ENCODE data around the gene SETD7. TPM values are rescaled to one million over a fixed set of nuclear protein-coding genes. Genes with fewer than 3 reads are reported as not detected.

The SETD7 gene
- total RNA-seq, 1 experiment from 2014 or later: 41.6 TPM

DNA sequence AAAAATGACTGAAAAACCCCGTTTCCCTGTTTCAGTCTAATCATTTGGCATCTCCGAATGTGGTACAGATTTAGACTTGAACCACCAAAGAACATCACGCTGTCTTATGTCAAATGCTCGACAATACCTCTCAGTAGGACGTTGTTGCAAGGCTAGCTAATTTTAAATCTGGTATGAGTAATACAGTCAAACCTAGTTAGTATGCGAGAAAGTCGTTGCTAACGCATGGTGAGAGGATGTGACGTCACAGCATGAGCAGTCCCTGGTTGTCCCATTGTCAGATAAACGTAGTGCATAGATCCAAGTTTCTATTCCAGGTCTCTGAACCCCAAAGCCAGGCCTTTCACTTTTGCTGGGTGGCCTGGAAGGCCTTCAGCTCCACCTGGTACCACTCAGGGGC, 44.7 kb downstream of the SETD7 start:
- ChIA-PET CTCF (no interaction called here), POLR2A (no interaction called here), RAD21 (ENCODE audit: low non-redundant PET in 1 of 2, low total read pairs in 2 of 2, uncharacterized antibody in 2 of 2, unreplicated experiment in 2 of 2) (no interaction called here)
- no peaks in the 10 kb centered on the region for H3K79me2 ChIP-seq (ENCODE audit: insufficient read depth, low read length)
- no TSS peak for BruUV-seq (replicated peaks)
- ATAC-seq (no peak), DNase-seq (ENCODE audit: low read depth, low spot score) (no peak)
- H3K27ac ChIP-seq (ENCODE audit: low read depth, low read length): no peak overlapping the region
- no peaks in the 10 kb centered on the region for H3K9me2 ChIP-seq (ENCODE audit: insufficient read depth)
- H3K9me3 ChIP-seq (ENCODE audit: control insufficient read depth in 1 of 2, insufficient read depth in 1 of 2, low read depth in 1 of 2, low read length in 2 of 2): no peaks in the 10 kb centered on the region
- H3K36me3 ChIP-seq (ENCODE audit: control insufficient read depth in 1 of 2, insufficient read depth in 2 of 2, low read length in 2 of 2): peaks cover 13 to 14% of the 10 kb centered on the region in 2 experiments; a peak in 2 of 4 replicates
- no peaks in the 10 kb centered on the region for H3K27me3 ChIP-seq (ENCODE audit: insufficient read depth, low read length)
- no peaks in the 10 kb centered on the region for H4K20me1 ChIP-seq (ENCODE audit: insufficient read depth)
- no peak overlapping the region for H2AFZ ChIP-seq (ENCODE audit: low read depth, low read length, poor library complexity, severe bottlenecking)
- no peak overlapping the region for H3K9ac ChIP-seq (ENCODE audit: low read length)
- H3K4me2 ChIP-seq (ENCODE audit: low read length): no peak overlapping the region
- no peak overlapping the region for H3K4me3 ChIP-seq (replicated peaks in 1 of 2; ENCODE audit: low read depth in 1 of 2, low read length in 2 of 2)
- no peaks in the 10 kb centered on the region for H3K4me1 ChIP-seq (ENCODE audit: control insufficient read depth in 1 of 2, insufficient read depth in 2 of 2, low read length in 2 of 2)
- intact Hi-C loops (cut with micrococcal nuclease): loop anchor here (1.0 kb wide), 1 partner anchor 23 kb away; no protein-coding TSS in a partner anchor
- TF ChIP-seq TCF7L2 (IDR thresholded peaks at IDR 0.05; ENCODE audit: borderline replicate concordance, extremely low read depth, insufficient read depth, insufficient read length): no peak
- no peak for TF ChIP-seq REST (IDR thresholded peaks at IDR 0.05; ENCODE audit: low read depth)
- TF ChIP-seq POLR2A (IDR thresholded peaks at IDR 0.05; ENCODE audit: borderline replicate concordance, extremely low read depth, insufficient read depth, insufficient read length): no peak
- TF ChIP-seq ATF3 (IDR thresholded peaks at IDR 0.05): no peak
- no peak for TF ChIP-seq CEBPB (IDR thresholded peaks at IDR 0.05; ENCODE audit: low read depth)
- no peak for TF ChIP-seq RAD21 (IDR thresholded peaks at IDR 0.05; ENCODE audit: low read depth)
- no peak for TF ChIP-seq POLR2AphosphoS5 (IDR thresholded peaks at IDR 0.05; ENCODE audit: low read depth, low read length)
- no peak for TF ChIP-seq ZBTB33 (IDR thresholded peaks at IDR 0.05; ENCODE audit: extremely low read depth, insufficient replicate concordance, low read length)
- no peak for TF ChIP-seq EZH2 (IDR thresholded peaks at IDR 0.05)
- no peak for TF ChIP-seq JUND (IDR thresholded peaks at IDR 0.05)
- no peak for TF ChIP-seq FOSL1 (IDR thresholded peaks at IDR 0.05; ENCODE audit: low read depth)
- no peak for TF ChIP-seq MAX (IDR thresholded peaks at IDR 0.05)
- TF ChIP-seq SP1 (IDR thresholded peaks at IDR 0.05; ENCODE audit: low read depth): no peak
- no peak for TF ChIP-seq EZH2phosphoT487 (IDR thresholded peaks at IDR 0.05; ENCODE audit: borderline replicate concordance)
- TF ChIP-seq ZFX (IDR thresholded peaks at IDR 0.05): no peak

Measured in HCT116 (cell line).